Muscle of leg (tissue), 9 donors: ENCODE data around the gene HDHD5. TPM values are rescaled to one million over a fixed set of nuclear protein-coding genes. Genes with fewer than 3 reads are reported as not detected.

ENCODE experiments used
- polyA plus RNA-seq, 8 donors: library from polyadenylated mRNA; unstranded; fragments of 120-200 nt; gene quantifications; one replicate each; pipeline versions ENCODE4 v1.2.1 to v1.2.3, GENCODE V29; 2013; ENCODE audit warnings: inconsistent platforms in 1 of 8, low replicate concordance in 1 of 8; ENCODE audit not compliant: insufficient read length in 8 of 8, insufficient read depth in 1 of 8
- total RNA-seq: library from RNA; stranded (reverse); fragments of 120-200 nt; gene quantifications from one replicate; pipeline ENCODE4 v1.2.4, GENCODE V29; 2013

Gene HDHD5
- total and polyA plus RNA-seq, 9 donors = 35.7 to 50.0 (median 46.0) TPM

Other genes with a start within 250 kb of the HDHD5 start
- not detected for gene GAB4, start 151.1 kb downstream of the HDHD5 start, total RNA-seq
- not detected for gene GAB4, start 151.1 kb downstream of the HDHD5 start, polyA plus RNA-seq
- 2.8 TPM for gene IL17RA, start 74.3 kb downstream of the HDHD5 start, total RNA-seq
- 1 to 10 TPM; 3.8 to 7.5 (median 4.9) TPM for gene IL17RA, start 74.3 kb downstream of the HDHD5 start, polyA plus RNA-seq
- gene TMEM121B, start 37.9 kb downstream of the HDHD5 start, total RNA-seq = 1.2 TPM
- gene TMEM121B, start 37.9 kb downstream of the HDHD5 start, polyA plus RNA-seq = 1 to 10 TPM; 2.4 to 5.8 (median 3.7) TPM
- 7.4 TPM for gene ADA2, start 60.2 kb upstream of the HDHD5 start, total RNA-seq
- gene ADA2, start 60.2 kb upstream of the HDHD5 start, polyA plus RNA-seq = 10 to 100 TPM in 6 of 8 donors, 1 to 10 TPM in 2; 6.8 to 16.1 (median 12.6) TPM
- 10.3 TPM for gene CECR2, start 210.2 kb upstream of the HDHD5 start, total RNA-seq
- gene CECR2, start 210.2 kb upstream of the HDHD5 start, polyA plus RNA-seq = 10 to 100 TPM; 11.4 to 26.8 (median 17.5) TPM